PC-9 (cell line): ENCODE data around the gene THBD. TPM values are rescaled to one million over a fixed set of nuclear protein-coding genes. Genes with fewer than 3 reads are reported as not detected.

Source experiments
- BruUV-seq: library from RNA; stranded (reverse); fragments of 400-500 nt; replicated peaks from 2 replicates; lab custom pipeline; 2021; lab: Mats Ljungman, UMichigan
- CTCF ChIA-PET: fragments of 300-600 bp; sonication (Branson Sonifier 250); formaldehyde crosslinking; loops from one replicate; lab custom pipeline; 2022; ENCODE audit warnings: antibody characterized with exemption; lab: Charles Lee
- POLR2A ChIA-PET: fragments of 300-600 bp; sonication (Branson Sonifier 250); formaldehyde crosslinking; loops from one replicate; lab custom pipeline; 2022; ENCODE audit warnings: antibody characterized with exemption; ENCODE audit not compliant: unreplicated experiment; lab: Charles Lee
- DNase-seq, 2 experiments: peaks; one replicate each; pipeline versions ENCODE4 v3.0.0 to v3.0.0-alpha.2; 2015 to 2022; ENCODE audit warnings: mixed read lengths in 1 of 2
- H2AFZ ChIP-seq: fragments of 200-600 bp; sonication (generic); 2 replicates; pipeline ENCODE4 v1.8.1; 2017; ENCODE audit warnings: antibody characterized with exemption
- H3F3A ChIP-seq: fragments of 200-600 bp; sonication (generic); 2 replicates; pipeline ENCODE4 v1.8.1; 2017; ENCODE audit warnings: antibody characterized with exemption, mild to moderate bottlenecking, low read depth; ENCODE audit not compliant: insufficient read depth
- H3K27ac ChIP-seq: fragments of 200-600 bp; sonication (generic); 2 replicates; pipeline ENCODE4 v1.6.1; 2016; ENCODE audit warnings: mixed run types
- H3K27me3 ChIP-seq: fragments of 200-600 bp; sonication (generic); 2 replicates; pipeline ENCODE4 v1.6.1; 2016; ENCODE audit warnings: low read depth, mixed run types; ENCODE audit not compliant: insufficient read depth
- H3K36me3 ChIP-seq: fragments of 200-600 bp; sonication (generic); 2 replicates; pipeline ENCODE4 v1.6.1; 2016; ENCODE audit warnings: low read depth, mixed run types
- H3K4me1 ChIP-seq: fragments of 200-600 bp; sonication (generic); replicated peaks from 2 replicates; pipeline ENCODE4 v1.6.1; 2016; ENCODE audit warnings: mixed run types; ENCODE audit not compliant: insufficient read depth
- H3K4me2 ChIP-seq: fragments of 200-600 bp; sonication (generic); 2 replicates; pipeline ENCODE4 v1.6.1; 2017; ENCODE audit warnings: mixed run types
- H3K4me3 ChIP-seq: fragments of 200-600 bp; sonication (generic); 2 replicates; pipeline ENCODE4 v1.6.1; 2016; ENCODE audit warnings: mixed run types
- H3K79me2 ChIP-seq: fragments of 200-600 bp; sonication (generic); 2 replicates; pipeline ENCODE4 v1.6.1; 2017; ENCODE audit warnings: low read depth, mixed run types
- H3K9me2 ChIP-seq: fragments of 200-600 bp; sonication (generic); 2 replicates; pipeline ENCODE4 v1.8.1; 2017; ENCODE audit warnings: mild to moderate bottlenecking; ENCODE audit not compliant: insufficient read depth
- H3K9me3 ChIP-seq: fragments of 200-600 bp; sonication (generic); 2 replicates; pipeline ENCODE4 v1.8.1; 2016; ENCODE audit warnings: low read depth; ENCODE audit not compliant: insufficient read depth
- H4K20me1 ChIP-seq: fragments of 200-600 bp; sonication (generic); 2 replicates; pipeline ENCODE4 v1.8.1; 2017; ENCODE audit not compliant: insufficient read depth
- EZH2 ChIP-seq: fragments of 200-600 bp; sonication (generic); IDR thresholded peaks from 2 replicates; pipeline ENCODE4 v1.8.0; 2017; ENCODE audit warnings: antibody characterized with exemption, low read depth
- intact Hi-C: fragments of 100-400 bp; cut with micrococcal nuclease; formaldehyde crosslinking; loops from one replicate; pipeline ENCODE4 v1.10.0; 2022; ENCODE audit not compliant: unreplicated experiment
- total RNA-seq: library from RNA; stranded (reverse); gene quantifications from 2 replicates; pipeline ENCODE4 v1.2.3, GENCODE V29; 2021
- TF ChIP-seq, protein P1 (sequence below): fragments of 200-600 bp; sonication (generic); conservative IDR thresholded peaks from 2 replicates; pipeline ENCODE4 v1.6.1; 2017; ENCODE audit warnings: mixed run types, antibody characterized with exemption, mild to moderate bottlenecking, moderate library complexity

The THBD gene
- total RNA-seq, 1 experiment from 2014 or later = 1.7 TPM

DNA sequence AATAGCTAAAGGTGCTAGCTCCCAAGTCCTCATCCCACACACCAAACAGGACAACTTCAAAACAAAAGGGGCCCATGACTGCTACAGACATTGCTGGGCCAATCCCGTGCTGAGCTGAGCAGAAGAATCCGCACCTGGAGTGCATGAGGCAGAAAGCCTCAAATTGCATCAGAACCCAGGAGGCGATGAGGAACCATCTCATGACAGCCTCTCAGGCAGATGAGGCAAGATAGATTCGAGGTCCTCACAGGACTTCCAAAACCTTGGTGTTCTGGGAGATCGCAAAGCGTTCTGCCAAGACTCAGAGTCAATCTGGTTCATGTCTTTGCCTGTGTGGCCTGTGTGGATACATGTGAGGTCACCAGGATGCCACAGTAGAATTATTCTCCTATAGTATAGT is 47.2 kb downstream of the THBD start:
- Histone ChIP-seq H3K4me1 (no peaks in the 10 kb centered on the region), H3K9me2 (no peaks in the 10 kb centered on the region), H3K4me2 (no peak overlapping the region), H3K27ac (no peak overlapping the region), H3K27me3 (no peaks in the 10 kb centered on the region), H4K20me1 (no peaks in the 10 kb centered on the region), H3K4me3 (no peak overlapping the region), H3F3A (no peaks in the 10 kb centered on the region), H3K9me3 (no peaks in the 10 kb centered on the region), H2AFZ (no peak overlapping the region), H3K79me2 (no peaks in the 10 kb centered on the region), H3K36me3 (no peaks in the 10 kb centered on the region)
- POLR2A ChIA-PET = no interaction called here
- no TSS peak for BruUV-seq
- no peak for TF ChIP-seq EZH2
- TF ChIP-seq, protein P1, sequence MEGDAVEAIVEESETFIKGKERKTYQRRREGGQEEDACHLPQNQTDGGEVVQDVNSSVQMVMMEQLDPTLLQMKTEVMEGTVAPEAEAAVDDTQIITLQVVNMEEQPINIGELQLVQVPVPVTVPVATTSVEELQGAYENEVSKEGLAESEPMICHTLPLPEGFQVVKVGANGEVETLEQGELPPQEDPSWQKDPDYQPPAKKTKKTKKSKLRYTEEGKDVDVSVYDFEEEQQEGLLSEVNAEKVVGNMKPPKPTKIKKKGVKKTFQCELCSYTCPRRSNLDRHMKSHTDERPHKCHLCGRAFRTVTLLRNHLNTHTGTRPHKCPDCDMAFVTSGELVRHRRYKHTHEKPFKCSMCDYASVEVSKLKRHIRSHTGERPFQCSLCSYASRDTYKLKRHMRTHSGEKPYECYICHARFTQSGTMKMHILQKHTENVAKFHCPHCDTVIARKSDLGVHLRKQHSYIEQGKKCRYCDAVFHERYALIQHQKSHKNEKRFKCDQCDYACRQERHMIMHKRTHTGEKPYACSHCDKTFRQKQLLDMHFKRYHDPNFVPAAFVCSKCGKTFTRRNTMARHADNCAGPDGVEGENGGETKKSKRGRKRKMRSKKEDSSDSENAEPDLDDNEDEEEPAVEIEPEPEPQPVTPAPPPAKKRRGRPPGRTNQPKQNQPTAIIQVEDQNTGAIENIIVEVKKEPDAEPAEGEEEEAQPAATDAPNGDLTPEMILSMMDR = no peak
- CTCF ChIA-PET = no interaction called here
- intact Hi-C loops = no loop called here
- DNase-seq = no peak

DNA sequence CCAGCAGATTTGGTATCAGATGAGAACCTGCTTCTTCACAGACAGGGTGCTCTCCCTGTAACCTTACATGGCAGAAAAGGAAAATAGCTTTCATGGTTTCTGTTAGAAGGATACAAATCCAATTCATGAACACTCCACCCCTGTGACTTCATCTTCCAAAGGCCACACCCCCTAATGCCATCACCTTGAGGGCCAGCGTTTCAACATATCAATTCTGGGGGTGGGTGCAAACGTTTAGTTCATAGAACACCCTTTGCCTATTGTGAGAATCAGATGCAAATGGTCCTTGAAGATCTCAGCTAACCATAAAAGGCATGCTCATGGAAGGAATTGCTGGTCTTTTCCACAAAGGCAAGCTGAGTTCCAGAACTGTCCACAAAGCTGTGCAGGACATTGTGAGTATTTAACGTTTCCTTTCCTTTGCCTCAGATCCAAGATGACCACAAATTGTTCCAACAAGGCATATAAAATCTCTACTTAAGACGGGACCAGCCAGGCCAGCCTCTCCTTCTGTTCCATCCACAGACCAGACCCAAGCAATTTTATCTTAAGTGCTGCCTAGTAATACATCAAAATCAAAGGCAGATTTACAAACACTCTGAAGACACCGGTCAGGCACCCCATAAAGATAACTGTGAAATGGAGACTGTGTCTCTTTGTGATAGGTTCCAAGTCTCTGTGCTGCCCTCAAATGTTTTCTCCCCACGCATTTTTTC is 49.1 kb downstream of the THBD start:
- no TSS peak for BruUV-seq
- Histone ChIP-seq H2AFZ (no peak overlapping the region), H4K20me1 (no peaks in the 10 kb centered on the region), H3K27me3 (peaks cover 3% of the 10 kb centered on the region; the same call in 1 of the 2 replicates), H3K79me2 (no peaks in the 10 kb centered on the region), H3K27ac (no peak overlapping the region), H3K9me3 (no peaks in the 10 kb centered on the region), H3K9me2 (no peaks in the 10 kb centered on the region), H3K4me2 (no peak overlapping the region), H3F3A (no peaks in the 10 kb centered on the region), H3K4me1 (no peaks in the 10 kb centered on the region), H3K4me3 (no peak overlapping the region), H3K36me3 (no peaks in the 10 kb centered on the region)
- no peak for DNase-seq
- intact Hi-C loops = no loop called here
- ChIA-PET POLR2A (no interaction called here), CTCF (no interaction called here)
- TF ChIP-seq, protein P1 = no peak
- TF ChIP-seq EZH2 = no peak

DNA sequence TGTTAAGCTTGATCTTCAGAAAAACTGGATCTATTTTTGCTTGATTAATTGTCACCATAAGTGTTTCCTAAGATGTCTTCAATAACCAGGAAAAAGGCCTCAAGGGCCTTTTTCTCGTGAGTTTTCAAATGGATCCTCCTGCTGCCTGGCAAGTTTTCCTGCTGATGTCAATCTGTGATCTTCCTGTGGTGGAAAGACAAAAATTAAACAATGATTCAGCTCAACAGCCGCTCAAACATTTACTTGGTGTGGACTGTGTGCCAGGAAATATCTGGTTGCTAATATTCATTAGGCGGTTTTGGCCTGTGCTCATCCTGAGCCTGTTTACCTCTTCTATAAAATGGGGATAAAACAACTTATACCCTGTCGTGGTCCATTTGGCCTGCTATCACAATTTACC is 49.7 kb downstream of the THBD start:
- no peak overlapping the region for H3K27ac ChIP-seq
- no peak overlapping the region for H2AFZ ChIP-seq
- no peaks in the 10 kb centered on the region for H3K4me1 ChIP-seq
- H3K4me3 ChIP-seq = no peak overlapping the region
- peaks cover 3% of the 10 kb centered on the region; the same call in 1 of the 2 replicates for H3K27me3 ChIP-seq
- no TSS peak for BruUV-seq
- no peaks in the 10 kb centered on the region for H4K20me1 ChIP-seq
- H3K36me3 ChIP-seq = no peaks in the 10 kb centered on the region
- TF ChIP-seq, protein P1 = no peak
- no peak for TF ChIP-seq EZH2
- no peak overlapping the region for H3K4me2 ChIP-seq
- H3K79me2 ChIP-seq = no peaks in the 10 kb centered on the region
- intact Hi-C loops = no loop called here
- POLR2A ChIA-PET = no interaction called here
- DNase-seq = no peak
- H3F3A ChIP-seq = no peaks in the 10 kb centered on the region
- H3K9me3 ChIP-seq = no peaks in the 10 kb centered on the region
- no peaks in the 10 kb centered on the region for H3K9me2 ChIP-seq
- CTCF ChIA-PET = no interaction called here
